Nephron (organoid): ENCODE measurements around the gene SEC14L2.

Experiments used
- H3K27ac Mint-ChIP-seq, 3 experiments: 2 replicates each; pipeline ENCODE4 v1.8.0; 2020; ENCODE audit warnings: mixed read lengths in 3 of 3, mild to moderate bottlenecking in 2 of 3, moderate library complexity in 1 of 3
- H3K27me3 Mint-ChIP-seq: 2 replicates; pipeline ENCODE4 v1.8.0; 2021; ENCODE audit warnings: low read depth, mild to moderate bottlenecking, moderate library complexity, mixed read lengths
- H3K36me3 Mint-ChIP-seq: 2 replicates; pipeline ENCODE4 v1.8.0; 2020; ENCODE audit warnings: low read depth, mixed read lengths
- H3K4me1 Mint-ChIP-seq: 2 replicates; pipeline ENCODE4 v1.8.0; 2020; ENCODE audit warnings: mixed read lengths
- H3K4me3 Mint-ChIP-seq, 3 experiments: 2 replicates each; pipeline ENCODE4 v1.8.0; 2020; ENCODE audit warnings: mild to moderate bottlenecking in 3 of 3, mixed read lengths in 3 of 3, moderate library complexity in 2 of 3
- H3K9me3 Mint-ChIP-seq: 2 replicates; pipeline ENCODE4 v1.8.0; 2020; ENCODE audit warnings: mixed read lengths
- CTCF ChIP-seq, 3 experiments: fragments of 200-600 bp; sonication (generic); IDR thresholded peaks; one replicate each; pipeline ENCODE4 v1.5.0; 2021; ENCODE audit warnings: antibody characterized with exemption in 3 of 3; ENCODE audit not compliant: unreplicated experiment in 3 of 3

Gene SEC14L2

GRCh38 chr22:30429887-30430286 is 33.1 kb downstream of the SEC14L2 start:
- H3K9me3 Mint-ChIP-seq: no peaks in the 10 kb centered on the region
- no peak for TF ChIP-seq CTCF (IDR thresholded peaks at IDR 0.05; ENCODE audit: unreplicated experiment in 3 of 3)
- no peaks in the 10 kb centered on the region for H3K27me3 Mint-ChIP-seq
- peaks cover 12% of the 10 kb centered on the region for H3K4me1 Mint-ChIP-seq
- peak overlapping the region in 2 of 3 experiments; percentile 24 to 49 for H3K4me3 Mint-ChIP-seq
- H3K27ac Mint-ChIP-seq: no peak overlapping the region
- peaks cover 4% of the 10 kb centered on the region for H3K36me3 Mint-ChIP-seq

GRCh38 chr22:30430933-30431332 is 34.1 kb downstream of the SEC14L2 start:
- TF ChIP-seq CTCF (IDR thresholded peaks at IDR 0.05; ENCODE audit: unreplicated experiment in 3 of 3): no peak
- Mint-ChIP-seq H3K27ac (no peak overlapping the region), H3K36me3 (peaks cover 4% of the 10 kb centered on the region), H3K9me3 (no peaks in the 10 kb centered on the region), H3K4me3 (no peak overlapping the region), H3K4me1 (peaks cover 5% of the 10 kb centered on the region), H3K27me3 (peaks cover 2% of the 10 kb centered on the region)

GRCh38 chr22:30432096-30432495 is 35.3 kb downstream of the SEC14L2 start:
- H3K27ac Mint-ChIP-seq: no peak overlapping the region
- H3K27me3 Mint-ChIP-seq: peaks cover 4% of the 10 kb centered on the region
- TF ChIP-seq CTCF (IDR thresholded peaks at IDR 0.05; ENCODE audit: unreplicated experiment in 3 of 3): no peak
- H3K9me3 Mint-ChIP-seq: no peaks in the 10 kb centered on the region
- H3K36me3 Mint-ChIP-seq: peaks cover 4% of the 10 kb centered on the region
- H3K4me1 Mint-ChIP-seq: no peaks in the 10 kb centered on the region
- H3K4me3 Mint-ChIP-seq: no peak overlapping the region

GRCh38 chr22:30432520-30432919 is 35.7 kb downstream of the SEC14L2 start:
- Mint-ChIP-seq H3K27me3 (peaks cover 4% of the 10 kb centered on the region), H3K9me3 (no peaks in the 10 kb centered on the region), H3K36me3 (peaks cover under 1% of the 10 kb centered on the region), H3K27ac (no peak overlapping the region), H3K4me1 (no peaks in the 10 kb centered on the region), H3K4me3 (no peak overlapping the region)
- TF ChIP-seq CTCF (IDR thresholded peaks at IDR 0.05; ENCODE audit: unreplicated experiment in 3 of 3): no peak

GRCh38 chr22:30433227-30433626 is 36.4 kb downstream of the SEC14L2 start:
- no peak for TF ChIP-seq CTCF (IDR thresholded peaks at IDR 0.05; ENCODE audit: unreplicated experiment in 3 of 3)
- Mint-ChIP-seq H3K9me3 (no peaks in the 10 kb centered on the region), H3K27ac (no peak overlapping the region), H3K36me3 (no peaks in the 10 kb centered on the region), H3K27me3 (peaks cover 4% of the 10 kb centered on the region), H3K4me1 (no peaks in the 10 kb centered on the region), H3K4me3 (no peak overlapping the region)

- peaks cover 4% of the 10 kb centered on the region for H3K27me3 Mint-ChIP-seq
- TF ChIP-seq CTCF (IDR thresholded peaks at IDR 0.05; ENCODE audit: unreplicated experiment in 3 of 3): no peak
- H3K27ac Mint-ChIP-seq: no peak overlapping the region
- H3K36me3 Mint-ChIP-seq: no peaks in the 10 kb centered on the region
- H3K9me3 Mint-ChIP-seq: no peaks in the 10 kb centered on the region
- H3K4me3 Mint-ChIP-seq: no peak overlapping the region
- H3K4me1 Mint-ChIP-seq: no peaks in the 10 kb centered on the region
Measured at GRCh38 chr22:30433773-30434172, 37.0 kb downstream of the SEC14L2 start.
